Right atrium auricular region (tissue), 2 donors: ENCODE measurements around the gene FRMD1. TPM values are rescaled to one million over a fixed set of nuclear protein-coding genes. Genes with fewer than 3 reads are reported as not detected.

Experiments
- DNase-seq: peaks from one replicate; pipeline ENCODE4 v3.0.0-alpha.2; 2019; ENCODE audit warnings: low spot score
- H3K27ac ChIP-seq, 2 donors: fragments of 200-600 bp; sonication (generic); 1 replicate in 1 of 2; 2 replicates in 1 of 2; pipeline ENCODE4 v1.5.1; 2016 to 2019
- H3K27me3 ChIP-seq, 2 donors: fragments of 200-600 bp; sonication (generic); one replicate each; pipeline versions ENCODE4 v1.5.1 to v1.6.0; 2017 to 2019
- H3K36me3 ChIP-seq: fragments of 200-600 bp; sonication (generic); one replicate; pipeline ENCODE4 v1.5.1; 2016
- H3K4me1 ChIP-seq, 2 donors: fragments of 200-600 bp; sonication (generic); one replicate each; pipeline versions ENCODE4 v1.5.1 to v1.6.0; 2017 to 2019
- H3K4me3 ChIP-seq, 2 donors: fragments of 200-600 bp; sonication (generic); 1 replicate in 1 of 2; 2 replicates in 1 of 2; pipeline ENCODE4 v1.5.1; 2017 to 2019; ENCODE audit warnings: mild to moderate bottlenecking in 1 of 2, moderate library complexity in 1 of 2
- H3K9me3 ChIP-seq, 2 donors: fragments of 200-600 bp; sonication (generic); one replicate each; pipeline ENCODE4 v1.5.1; 2019
- total RNA-seq, 2 donors: library from RNA; depleted of rRNA; stranded (reverse); fragments of >200 nt; gene quantifications; one replicate each; pipeline ENCODE4 v1.1.0, GENCODE V29; 2016
- TF ChIP-seq, protein P1 (sequence below), 2 donors: fragments of 200-600 bp; sonication (generic); IDR thresholded peaks; one replicate each; pipeline ENCODE4 v1.5.1; 2019; ENCODE audit warnings: antibody characterized with exemption in 2 of 2

The FRMD1 gene
- total RNA-seq, 2 donors from 2014 or later = 0.08 TPM; not detected in 1

- peaks cover 0 to 14% of the 10 kb centered on the region in 2 donors for H3K9me3 ChIP-seq
- no peaks in the 10 kb centered on the region for H3K4me1 ChIP-seq
- no peak for DNase-seq
- no peaks in the 10 kb centered on the region for H3K27me3 ChIP-seq
- H3K4me3 ChIP-seq = no peak overlapping the region
- TF ChIP-seq, protein P1, sequence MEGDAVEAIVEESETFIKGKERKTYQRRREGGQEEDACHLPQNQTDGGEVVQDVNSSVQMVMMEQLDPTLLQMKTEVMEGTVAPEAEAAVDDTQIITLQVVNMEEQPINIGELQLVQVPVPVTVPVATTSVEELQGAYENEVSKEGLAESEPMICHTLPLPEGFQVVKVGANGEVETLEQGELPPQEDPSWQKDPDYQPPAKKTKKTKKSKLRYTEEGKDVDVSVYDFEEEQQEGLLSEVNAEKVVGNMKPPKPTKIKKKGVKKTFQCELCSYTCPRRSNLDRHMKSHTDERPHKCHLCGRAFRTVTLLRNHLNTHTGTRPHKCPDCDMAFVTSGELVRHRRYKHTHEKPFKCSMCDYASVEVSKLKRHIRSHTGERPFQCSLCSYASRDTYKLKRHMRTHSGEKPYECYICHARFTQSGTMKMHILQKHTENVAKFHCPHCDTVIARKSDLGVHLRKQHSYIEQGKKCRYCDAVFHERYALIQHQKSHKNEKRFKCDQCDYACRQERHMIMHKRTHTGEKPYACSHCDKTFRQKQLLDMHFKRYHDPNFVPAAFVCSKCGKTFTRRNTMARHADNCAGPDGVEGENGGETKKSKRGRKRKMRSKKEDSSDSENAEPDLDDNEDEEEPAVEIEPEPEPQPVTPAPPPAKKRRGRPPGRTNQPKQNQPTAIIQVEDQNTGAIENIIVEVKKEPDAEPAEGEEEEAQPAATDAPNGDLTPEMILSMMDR (IDR thresholded peaks at IDR 0.05) = no peak
- no peaks in the 10 kb centered on the region for H3K36me3 ChIP-seq
- no peak overlapping the region for H3K27ac ChIP-seq
These were observed 62.8 kb downstream of the FRMD1 start for GRCh38 chr6:168016176-168016620.

DNA sequence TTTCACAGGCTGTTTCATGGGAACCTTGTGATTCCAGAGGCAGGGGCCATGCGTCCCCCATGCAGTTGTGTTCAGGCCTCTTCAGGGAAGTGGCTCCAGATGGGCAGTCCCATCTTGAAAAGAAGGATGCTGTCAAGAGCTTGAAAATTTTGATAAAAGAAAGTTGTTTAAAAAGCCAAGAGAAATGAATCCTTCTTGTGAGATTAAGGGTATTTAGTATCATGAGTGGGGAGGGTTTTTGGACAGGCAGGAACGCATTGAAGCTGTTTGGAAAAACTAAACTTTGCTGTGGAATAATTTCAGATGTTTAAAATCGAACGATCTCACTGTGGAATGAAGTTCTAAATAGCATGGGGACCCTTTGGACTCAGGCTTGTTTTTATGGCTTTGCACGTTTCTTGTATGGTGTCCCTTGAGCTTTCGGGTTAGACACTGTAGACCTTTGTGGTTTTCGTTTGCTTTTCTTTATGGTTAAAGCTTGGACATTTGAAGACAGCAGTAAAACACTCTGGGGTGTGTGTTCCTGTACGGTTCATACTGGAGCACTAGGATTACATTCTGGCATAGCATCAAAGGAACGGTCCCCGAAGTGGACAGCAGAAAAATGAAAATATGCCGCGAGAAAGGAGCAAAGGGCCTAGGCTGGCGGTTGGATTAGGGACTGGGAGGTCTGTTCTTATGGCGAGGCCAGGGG lies 63.4 kb downstream of the FRMD1 start:
- Histone ChIP-seq H3K36me3 (no peaks in the 10 kb centered on the region), H3K27ac (no peak overlapping the region), H3K27me3 (no peaks in the 10 kb centered on the region), H3K4me3 (no peak overlapping the region), H3K9me3 (peaks cover 0 to 20% of the 10 kb centered on the region in 2 donors), H3K4me1 (no peaks in the 10 kb centered on the region)
- no peak for DNase-seq
- TF ChIP-seq, protein P1 (IDR thresholded peaks at IDR 0.05) = no peak

DNA sequence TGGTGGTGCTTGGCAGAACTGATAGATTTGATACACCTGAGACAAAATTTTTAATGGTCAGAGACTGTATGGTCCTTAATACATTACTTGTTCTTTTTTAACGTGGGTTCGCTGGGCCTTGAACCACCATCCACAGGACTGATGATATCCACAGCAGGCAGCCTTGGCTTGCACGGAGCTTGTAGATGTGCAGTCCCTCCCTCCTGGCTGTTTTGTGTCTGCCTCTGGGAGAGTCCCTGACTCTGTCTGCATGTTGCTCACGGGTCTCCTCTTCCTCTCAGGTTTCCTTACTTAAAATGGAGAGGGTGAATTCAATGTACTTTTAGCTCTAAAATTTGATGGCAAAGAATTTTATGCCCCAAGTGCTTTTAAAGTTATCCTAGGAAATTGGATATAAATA lies 64.0 kb downstream of the FRMD1 start:
- Histone ChIP-seq H3K27ac (no peak overlapping the region), H3K36me3 (no peaks in the 10 kb centered on the region)
- DNase-seq = no peak

GRCh38 chr6:168014428-168014827 lies 64.6 kb downstream of the FRMD1 start:
- Histone ChIP-seq H3K9me3 (peaks cover 0 to 26% of the 10 kb centered on the region in 2 donors), H3K4me3 (no peak overlapping the region), H3K4me1 (no peaks in the 10 kb centered on the region), H3K36me3 (no peaks in the 10 kb centered on the region), H3K27me3 (no peaks in the 10 kb centered on the region), H3K27ac (no peak overlapping the region)
- no peak for DNase-seq
- TF ChIP-seq, protein P1 (IDR thresholded peaks at IDR 0.05) = no peak

More for the DNA sequence above, 64.0 kb downstream of the FRMD1 start:
- H3K27me3 ChIP-seq = no peaks in the 10 kb centered on the region
- TF ChIP-seq, protein P1 (IDR thresholded peaks at IDR 0.05) = no peak
- H3K9me3 ChIP-seq = peaks cover 0 to 26% of the 10 kb centered on the region in 2 donors
- H3K4me3 ChIP-seq = no peak overlapping the region
- no peaks in the 10 kb centered on the region for H3K4me1 ChIP-seq

DNA sequence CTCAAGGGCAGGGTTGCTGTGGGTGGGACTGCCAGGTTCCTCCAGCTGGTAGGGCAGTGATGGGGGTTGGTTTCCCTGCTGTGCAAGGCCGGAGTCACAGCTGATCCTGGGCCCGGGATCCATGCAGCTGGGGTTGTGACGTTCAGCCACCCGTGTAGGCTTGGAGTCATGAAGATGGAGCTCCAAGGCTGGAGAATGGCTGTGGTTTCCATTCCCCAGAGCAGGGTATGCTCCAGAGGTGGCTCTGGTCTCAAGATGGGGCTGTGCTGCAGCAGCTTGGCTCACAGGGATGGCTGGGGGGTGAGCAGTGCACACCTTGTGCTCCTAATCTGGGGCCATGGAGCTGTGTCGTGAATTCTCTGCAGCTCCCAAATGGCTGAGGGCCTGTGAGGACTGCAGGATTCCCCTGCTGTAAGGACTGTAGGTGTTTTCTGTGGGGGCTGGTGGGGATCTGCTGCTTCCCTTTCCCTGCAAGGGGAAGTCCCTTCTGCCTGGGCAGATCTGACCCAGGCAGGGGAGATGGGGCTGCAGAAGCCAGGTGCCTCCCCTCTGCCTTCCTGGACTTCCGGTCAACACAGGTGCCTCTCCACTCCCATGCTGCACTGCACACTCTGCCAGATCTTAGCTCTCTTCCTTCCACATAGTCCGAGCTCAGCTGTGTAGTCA lies 65.6 kb downstream of the FRMD1 start:
- Histone ChIP-seq H3K4me3 (no peak overlapping the region), H3K36me3 (no peaks in the 10 kb centered on the region), H3K27ac (no peak overlapping the region), H3K27me3 (no peaks in the 10 kb centered on the region), H3K9me3 (peaks cover 0 to 27% of the 10 kb centered on the region in 2 donors), H3K4me1 (no peaks in the 10 kb centered on the region)
- TF ChIP-seq, protein P1 (IDR thresholded peaks at IDR 0.05) = no peak
- peak; percentile 13 for DNase-seq
